Bone marrow (tissue), 2 donors: Measurements from ENCODE around the gene SEC23IP.
"Not testable (repeated sequence)": the region's sequence is repeated elsewhere in the genome, so short reads cannot be mapped to it uniquely, and the experiment has no call there.

ENCODE experiments used
- DNase-seq, 2 donors: peaks; one replicate each; lab custom pipeline; 2025; lab: John Stamatoyannopoulos, UW

Gene SEC23IP

GRCh38 chr10:119883901-119884611 lies 8.5 kb upstream of the SEC23IP start:
- not testable (repeated sequence) for DNase-seq

DNA sequence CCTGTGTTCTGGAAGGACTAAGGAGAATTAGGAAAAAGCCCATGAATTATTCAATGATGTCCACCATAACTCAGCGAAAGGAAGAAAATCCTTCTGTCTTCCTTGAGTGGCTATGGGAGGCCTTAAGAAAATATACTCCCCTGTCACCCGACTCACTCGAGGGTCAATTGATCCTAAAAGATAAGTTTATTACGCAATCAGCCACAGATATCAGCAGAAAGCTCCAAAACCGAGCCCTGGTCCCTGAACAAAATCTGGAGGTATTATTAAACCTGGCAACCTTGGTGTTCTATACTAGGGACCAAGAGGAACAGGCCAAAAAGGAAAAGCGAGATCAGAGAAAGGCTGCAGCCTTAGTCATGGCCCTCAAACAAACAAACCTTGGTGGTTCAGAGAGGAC lies 6.5 kb upstream of the SEC23IP start:
- DNase-seq = not testable (repeated sequence)

DNA sequence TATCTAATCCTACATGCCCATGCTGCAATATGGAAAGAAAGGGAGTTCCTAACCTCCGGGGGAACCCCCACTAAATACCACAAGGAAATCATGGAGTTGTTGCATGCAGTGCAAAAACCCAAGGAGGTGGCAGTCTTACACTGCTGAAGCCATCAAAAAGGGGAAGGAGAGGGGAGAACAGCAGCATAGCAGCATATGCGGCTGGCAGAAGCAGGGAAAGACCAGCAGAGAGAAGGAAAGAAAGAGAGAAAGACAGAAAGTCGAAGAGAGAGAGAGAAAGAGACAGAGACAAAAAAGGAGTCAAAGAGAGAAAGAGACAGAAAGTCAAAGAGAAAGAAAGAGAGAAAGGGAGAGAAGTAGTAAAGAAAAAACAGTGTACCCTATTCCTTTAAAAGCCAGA lies 3.8 kb upstream of the SEC23IP start:
- DNase-seq = not testable (repeated sequence)

DNA sequence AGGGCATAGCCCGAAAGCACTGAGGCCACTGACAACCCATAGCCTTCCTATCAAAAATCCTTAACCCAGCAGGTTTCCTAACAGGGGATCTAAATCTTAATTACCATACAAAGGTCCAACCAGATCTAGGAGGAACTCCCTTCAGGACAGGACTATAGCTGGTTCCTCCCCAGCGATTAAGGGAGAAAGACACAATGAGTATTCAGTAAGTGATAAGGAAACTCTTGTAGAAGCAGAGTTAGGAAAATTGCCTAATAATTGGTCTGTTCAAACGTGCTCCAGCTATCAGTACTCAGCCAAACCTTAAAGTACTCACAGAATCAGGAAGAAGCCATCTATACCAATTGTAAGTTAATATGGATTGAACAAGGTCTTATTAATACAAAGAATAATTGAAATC lies 3.3 kb upstream of the SEC23IP start:
- DNase-seq = not testable (repeated sequence)

DNA sequence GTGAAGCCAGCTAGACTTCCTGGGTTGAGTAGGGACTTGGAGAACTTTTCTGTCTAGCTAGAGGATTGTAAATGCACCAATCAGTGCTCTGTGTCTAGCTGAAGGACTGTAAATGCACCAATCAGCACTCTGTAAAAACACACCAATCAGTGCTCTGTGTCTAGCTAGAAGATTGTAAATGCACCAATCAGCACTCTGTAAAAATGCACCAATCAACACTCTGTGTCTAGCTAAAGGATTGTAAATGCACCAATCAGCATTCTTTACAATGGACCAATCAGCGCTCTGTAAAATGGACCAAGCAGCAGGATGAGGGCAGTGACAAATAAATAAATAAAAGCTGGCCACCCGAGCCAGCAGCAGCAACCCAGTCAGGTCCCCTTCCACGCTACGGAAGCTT lies 2.2 kb upstream of the SEC23IP start:
- not testable (repeated sequence) for DNase-seq

DNA sequence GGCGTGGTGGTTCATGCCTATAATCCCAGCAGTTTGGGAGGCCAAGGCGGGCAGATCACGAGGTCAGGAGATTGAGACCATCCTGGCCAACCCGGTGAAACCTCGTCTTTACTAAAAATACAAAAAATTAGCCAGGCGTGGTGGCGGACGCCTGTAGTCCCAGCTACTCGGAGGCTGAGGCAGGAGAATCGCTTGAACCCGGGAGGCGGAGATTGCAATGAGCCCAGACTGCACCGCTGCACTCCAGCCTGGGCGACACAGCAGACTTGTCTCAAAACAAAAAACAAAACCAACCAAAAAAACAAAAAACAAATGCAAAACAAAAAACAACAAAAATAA lies 712 bp upstream of the SEC23IP start:
- not testable (repeated sequence) for DNase-seq

DNA sequence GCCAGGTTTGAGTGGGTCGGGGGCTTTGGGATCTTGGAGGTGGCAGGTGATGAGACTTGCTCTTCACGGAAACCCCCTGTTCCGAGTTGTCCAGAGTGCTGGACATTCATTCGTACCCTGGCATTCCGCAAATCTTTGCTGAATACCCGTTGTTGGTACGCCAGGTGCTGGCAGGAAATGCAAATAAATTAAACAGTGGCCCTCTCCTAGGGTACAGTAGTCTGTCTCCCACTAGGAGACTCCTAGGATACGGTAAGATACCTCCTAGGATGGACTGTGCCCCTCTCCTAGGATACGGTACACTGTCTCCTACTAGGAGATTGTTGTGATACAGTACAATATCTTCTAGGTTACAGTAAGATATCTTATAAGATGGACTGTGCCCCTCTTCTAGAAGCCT lies 544 bp downstream of the SEC23IP start:
- DNase-seq = no peak

- no peak for DNase-seq
Observed at GRCh38 chr10:119893845-119894427, 1.4 kb downstream of the SEC23IP start.

GRCh38 chr10:119896061-119896655 lies 3.6 kb downstream of the SEC23IP start:
- no peak for DNase-seq

DNA sequence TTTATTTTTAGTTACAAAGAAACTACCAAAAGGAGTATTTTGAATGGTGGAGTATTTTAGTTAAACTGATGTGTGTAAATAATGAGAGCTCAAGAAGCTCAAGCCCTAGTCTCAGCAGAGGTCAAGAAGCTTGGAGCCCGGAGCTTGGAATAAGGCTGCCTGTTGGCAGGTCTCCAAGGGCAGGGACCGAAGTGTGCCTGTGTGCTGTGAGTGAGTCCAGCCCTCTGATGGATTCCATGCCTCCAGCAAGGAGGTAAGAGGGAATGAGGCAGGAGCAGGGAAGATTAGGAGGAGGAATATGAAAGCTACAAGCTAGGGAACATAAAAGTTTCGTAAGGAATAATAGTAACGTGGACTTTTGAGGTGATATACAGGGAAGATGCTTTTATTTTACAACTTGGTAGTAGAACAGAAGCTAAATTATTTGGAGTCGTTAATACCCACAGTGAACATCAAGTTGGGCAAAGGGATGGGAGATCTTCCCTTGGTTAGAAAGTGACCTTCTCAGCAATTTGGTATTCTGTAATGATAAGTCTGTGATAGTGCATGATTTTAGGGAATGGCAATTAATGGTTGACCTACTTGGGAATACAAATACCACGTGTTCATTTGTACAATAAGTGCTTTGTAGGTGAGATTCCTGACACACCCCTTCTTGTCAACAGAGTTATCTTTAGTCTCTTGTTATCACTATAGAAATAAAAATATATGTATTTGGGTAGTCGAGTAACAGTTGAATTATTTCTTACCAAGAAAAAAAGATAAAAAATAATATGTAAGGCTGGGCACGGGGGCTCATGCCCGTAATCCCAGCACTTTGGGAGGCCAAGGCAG lies 4.6 kb downstream of the SEC23IP start:
- DNase-seq = no peak

GRCh38 chr10:119898577-119898976 lies 6.0 kb downstream of the SEC23IP start:
- DNase-seq = no peak

DNA sequence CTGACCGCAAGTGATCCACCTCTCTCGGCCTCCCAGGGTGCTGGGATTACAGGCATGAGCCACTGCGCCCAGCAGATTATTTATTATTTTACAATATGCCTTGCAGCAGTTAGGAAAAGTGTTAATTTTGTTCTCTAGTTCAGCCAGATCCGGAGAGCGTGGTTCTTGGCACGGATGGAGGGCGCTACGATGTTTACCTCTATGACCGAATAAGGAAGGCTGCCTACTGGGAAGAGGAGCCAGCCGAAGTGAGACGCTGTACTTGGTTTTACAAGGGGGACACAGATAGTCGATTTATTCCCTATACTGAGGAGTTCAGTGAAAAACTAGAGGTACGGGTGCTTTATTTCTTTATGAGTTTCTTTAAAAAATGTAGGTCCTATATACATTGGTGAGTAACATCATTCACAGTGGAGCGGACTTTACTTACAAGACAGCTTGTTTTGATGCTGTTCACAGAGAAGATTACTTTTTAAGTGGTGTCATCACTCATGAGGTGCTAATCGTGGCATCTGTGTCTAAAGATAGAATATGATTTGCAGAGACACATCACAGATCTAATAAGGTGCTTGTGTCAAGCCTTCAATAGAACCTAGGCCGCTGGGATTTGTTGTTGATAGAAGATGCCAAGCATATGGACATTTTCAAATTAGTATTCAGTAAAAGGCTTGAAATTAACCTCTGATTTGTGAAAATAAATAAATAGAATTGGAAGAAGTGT lies 11.6 kb downstream of the SEC23IP start:
- DNase-seq = no peak

DNA sequence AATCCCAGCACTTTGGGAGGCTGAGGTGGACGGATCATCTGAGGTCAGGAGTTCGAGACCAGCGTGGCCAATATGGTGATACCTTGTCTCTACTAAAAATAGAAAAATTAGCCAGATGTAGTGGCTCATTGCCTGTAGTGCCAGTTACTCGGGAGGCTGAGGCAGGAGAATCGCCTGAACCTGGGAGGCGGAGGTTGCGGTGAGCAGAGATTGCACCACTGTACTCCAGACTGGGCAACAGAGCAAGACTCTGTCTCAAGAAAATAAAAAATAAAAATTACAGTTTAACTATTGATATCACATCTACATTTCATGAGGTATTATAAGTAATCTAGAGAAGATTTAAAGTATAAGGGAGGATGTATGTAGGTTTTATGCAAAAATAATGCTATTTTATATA lies 15.2 kb downstream of the SEC23IP start:
- DNase-seq = not testable (repeated sequence)

DNA sequence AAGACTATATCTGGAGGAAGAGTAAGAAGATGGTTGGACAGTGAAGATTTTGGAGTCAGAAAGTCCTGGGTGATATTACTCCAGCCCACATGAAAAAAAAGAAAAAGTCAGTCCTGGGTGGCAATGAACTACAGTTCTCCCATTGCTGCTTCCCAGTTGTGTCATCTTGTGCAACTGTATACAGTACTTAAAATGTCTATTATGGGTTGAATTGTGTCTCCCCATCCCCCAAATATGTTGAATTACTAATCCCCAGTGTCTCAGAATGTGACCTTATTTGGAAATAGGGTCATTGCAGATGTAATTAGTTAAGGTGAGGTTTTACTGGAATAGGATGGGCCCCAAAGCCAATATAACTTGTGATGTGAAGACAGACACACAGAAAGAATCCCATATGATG lies 15.6 kb downstream of the SEC23IP start:
- no peak for DNase-seq

DNA sequence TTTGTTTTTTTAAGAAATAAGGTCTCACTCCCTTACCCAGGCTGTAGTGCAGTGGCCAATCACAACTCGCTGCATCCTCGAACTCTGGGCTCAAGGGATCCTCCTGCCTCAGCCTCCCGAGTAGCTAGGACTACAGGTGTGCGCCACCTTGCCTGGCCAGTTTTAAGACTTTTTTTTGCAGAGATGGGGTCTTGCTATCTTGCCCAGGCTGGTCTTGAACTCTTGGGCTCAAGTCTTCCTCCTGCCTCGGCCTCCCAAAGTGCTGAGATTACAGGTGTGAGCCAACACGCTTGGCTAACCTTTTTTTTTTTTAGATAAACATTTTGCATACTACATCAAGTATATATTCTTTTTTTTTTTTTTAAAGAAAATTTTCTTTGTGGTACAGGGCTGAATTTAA lies 18.2 kb downstream of the SEC23IP start:
- DNase-seq = no peak

GRCh38 chr10:119917777-119918176 lies 25.2 kb downstream of the SEC23IP start:
- no peak for DNase-seq

DNA sequence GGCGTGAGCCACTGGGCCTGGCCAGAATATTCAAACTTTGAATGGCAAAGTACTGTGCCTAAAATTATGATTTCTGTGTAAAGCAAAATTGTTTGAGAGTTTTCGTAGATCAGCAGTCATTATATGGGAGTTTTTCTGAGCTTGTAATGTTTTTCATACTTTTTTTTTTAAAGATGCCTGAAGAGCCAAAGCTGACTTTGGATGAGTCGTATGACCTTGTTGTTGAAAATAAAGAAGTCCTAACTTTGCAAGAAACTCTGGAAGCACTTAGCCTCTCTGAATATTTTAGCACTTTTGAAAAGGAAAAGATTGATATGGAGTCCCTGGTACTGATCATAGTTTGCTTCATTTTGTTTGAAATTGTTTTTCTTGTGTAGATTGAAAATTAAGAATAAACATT lies 26.7 kb downstream of the SEC23IP start:
- DNase-seq = no peak

DNA sequence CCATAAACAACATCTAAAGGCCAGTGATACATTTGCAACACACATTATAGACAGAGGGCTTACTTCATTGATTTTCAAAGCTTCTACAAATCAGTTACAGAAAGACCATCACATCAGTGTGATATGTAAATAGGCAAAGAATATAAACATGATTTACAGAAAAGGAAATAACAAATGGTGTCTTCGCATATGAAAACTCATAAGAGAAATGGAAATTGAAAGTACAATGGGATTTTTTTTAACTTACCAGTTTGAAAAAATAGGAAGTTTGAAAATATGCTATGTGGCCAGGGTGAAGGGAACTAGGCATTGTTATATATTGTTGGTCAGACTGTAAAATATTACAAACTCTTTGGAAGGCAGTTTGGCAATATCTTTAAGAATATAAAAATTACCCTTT lies 27.3 kb downstream of the SEC23IP start:
- peak in 1 of 2 donors; percentile 74 for DNase-seq

- DNase-seq = no peak
Observed at GRCh38 chr10:119928411-119928810, 35.9 kb downstream of the SEC23IP start.

DNA sequence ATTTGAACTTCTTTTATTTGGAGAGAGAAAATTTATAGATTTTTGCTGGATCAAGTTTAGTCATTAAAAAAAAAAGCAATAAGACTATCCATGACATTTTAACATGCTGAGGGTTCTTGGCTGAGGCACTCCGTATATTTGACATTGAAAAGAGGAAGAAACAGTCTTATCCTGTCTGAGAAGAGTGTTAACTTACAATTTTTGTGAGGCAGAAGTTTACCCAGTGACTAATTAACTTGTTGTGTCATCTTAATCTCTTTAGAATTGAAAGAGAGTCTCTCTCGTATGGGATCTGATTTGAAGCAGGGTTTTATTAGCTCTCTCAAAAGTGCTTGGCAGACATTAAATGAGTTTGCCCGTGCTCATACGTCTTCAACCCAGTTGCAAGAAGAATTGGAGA lies 39.3 kb downstream of the SEC23IP start:
- DNase-seq = no peak

GRCh38 chr10:119932631-119933030 lies 40.1 kb downstream of the SEC23IP start:
- no peak for DNase-seq

DNA sequence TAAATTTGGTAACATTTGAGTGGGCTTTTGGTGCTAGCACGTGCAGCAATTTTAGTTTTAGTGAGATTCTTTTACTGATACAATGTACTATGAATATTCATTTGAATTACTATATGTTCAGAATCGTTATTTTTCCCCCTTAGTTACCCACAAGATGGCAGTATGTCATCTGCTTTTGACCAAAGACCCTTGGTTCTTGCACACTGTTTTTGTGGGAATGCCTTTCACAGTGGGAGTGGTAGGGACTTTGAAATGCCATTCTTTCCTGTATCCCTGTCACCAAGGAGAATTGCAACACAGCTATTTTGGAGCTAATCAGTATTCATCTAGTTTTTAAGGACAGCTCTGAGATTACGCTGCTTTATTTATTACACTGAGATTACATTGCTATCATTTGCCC lies 40.6 kb downstream of the SEC23IP start:
- no peak for DNase-seq
